B cell (primary cell): ENCODE measurements around the gene RAPH1. TPM values are rescaled to one million over a fixed set of nuclear protein-coding genes. Genes with fewer than 3 reads are reported as not detected.

Experiments used
- ATAC-seq: fragments of 200-7000 bp; cut with Tn5 transposase; one replicate; pipeline ENCODE4 v1.10.0; 2021; ENCODE audit warnings: low read depth, mild to moderate bottlenecking, moderate number of reproducible peaks, moderate library complexity
- CTCF ChIA-PET: fragments of 350-600 bp; sonication (Branson Sonifier 250); formaldehyde crosslinking; loops from one replicate; lab custom pipeline; 2021; ENCODE audit warnings: antibody characterized with exemption, inconsistent platforms; lab: Charles Lee
- POLR2A ChIA-PET: fragments of 350-600 bp; sonication (Branson Sonifier 250); formaldehyde crosslinking; loops from one replicate; lab custom pipeline; 2021; ENCODE audit warnings: antibody characterized with exemption; lab: Charles Lee
- DNase-seq: peaks from one replicate; pipeline ENCODE4 v3.0.0; 2013
- H2AFZ ChIP-seq: 2 replicates; pipeline ENCODE4 v1.6.1; 2012; ENCODE audit warnings: mild to moderate bottlenecking, low read depth, low read length; ENCODE audit not compliant: insufficient read depth, poor library complexity, severe bottlenecking
- H3K27ac ChIP-seq, 2 donors: 1 replicate in 1 of 2; 2 replicates in 1 of 2; pipeline ENCODE4 v1.5.1; 2012 to 2013; ENCODE audit warnings: low read length in 2 of 2, mild to moderate bottlenecking in 2 of 2, moderate library complexity in 1 of 2
- H3K27me3 ChIP-seq, 4 experiments: fragments of 200-600 bp in 1 of 4; sonication (generic) in 1 of 4; replicated peaks in 1 of 4; 1 replicate in 2 of 4; 2 replicates in 2 of 4; pipeline versions ENCODE4 v1.6.1 to v1.7.0; 2013 to 2016; ENCODE audit warnings: low read length in 3 of 4, mild to moderate bottlenecking in 2 of 4, mixed read lengths in 1 of 4, moderate library complexity in 1 of 4; ENCODE audit not compliant: insufficient read depth in 4 of 4, control insufficient read depth in 3 of 4; ENCODE audit errors: control extremely low read depth in 1 of 4
- H3K36me3 ChIP-seq, 2 experiments: replicated peaks in 1 of 2; 1 replicate in 1 of 2; 2 replicates in 1 of 2; pipeline versions ENCODE4 v1.6.1 to v1.7.1; 2013; ENCODE audit warnings: low read length in 1 of 2; ENCODE audit not compliant: insufficient read depth in 2 of 2, control insufficient read depth in 1 of 2; ENCODE audit errors: control extremely low read depth in 1 of 2, extremely low read depth in 1 of 2
- H3K4me1 ChIP-seq, 2 donors: fragments of 200-600 bp in 1 of 2; sonication (generic) in 1 of 2; 1 replicate in 1 of 2; 2 replicates in 1 of 2; pipeline versions ENCODE4 v1.5.1 to v1.6.1; 2013 to 2017; ENCODE audit warnings: low read length in 2 of 2; ENCODE audit not compliant: control insufficient read depth in 2 of 2, insufficient read depth in 2 of 2
- H3K4me2 ChIP-seq: replicated peaks from 2 replicates; pipeline ENCODE3; 2012; ENCODE audit warnings: mild to moderate bottlenecking, low read depth, low read length; ENCODE audit not compliant: poor library complexity, severe bottlenecking
- H3K4me3 ChIP-seq, 5 experiments: fragments of 200-600 bp in 1 of 5; sonication (generic) in 1 of 5; 1 replicate in 3 of 5; 2 replicates in 2 of 5; pipeline versions ENCODE4 v1.5.1 to v1.7.0; 2011 to 2016; ENCODE audit warnings: low read length in 4 of 5, mild to moderate bottlenecking in 4 of 5, low read depth in 2 of 5, control low read depth in 1 of 5, moderate library complexity in 1 of 5; ENCODE audit not compliant: insufficient read depth in 1 of 5; ENCODE audit errors: control extremely low read depth in 1 of 5, extremely low read depth in 1 of 5
- H3K79me2 ChIP-seq: fragments of 200-600 bp; sonication (generic); one replicate; pipeline ENCODE4 v1.6.0; 2016; ENCODE audit warnings: low read length; ENCODE audit not compliant: control insufficient read depth, insufficient read depth
- H3K9ac ChIP-seq: fragments of 200-600 bp; sonication (generic); 2 replicates; pipeline ENCODE4 v1.6.1; 2017; ENCODE audit warnings: mild to moderate bottlenecking, low read length, moderate library complexity
- H3K9me3 ChIP-seq, 3 donors: one replicate each; pipeline versions ENCODE4 v1.6.1 to v1.7.1; 2013; ENCODE audit warnings: low read length in 2 of 3; ENCODE audit not compliant: control insufficient read depth in 2 of 3, insufficient read depth in 1 of 3; ENCODE audit errors: control extremely low read depth in 1 of 3
- H4K20me1 ChIP-seq: 2 replicates; pipeline ENCODE4 v1.6.0; 2012; ENCODE audit warnings: mild to moderate bottlenecking, low read length; ENCODE audit not compliant: insufficient read depth, control insufficient read depth, poor library complexity, severe bottlenecking
- H3K27ac Mint-ChIP-seq: one replicate; pipeline ENCODE4 v1.8.0; 2021; ENCODE audit warnings: mixed read lengths
- H3K27me3 Mint-ChIP-seq: one replicate; pipeline ENCODE4 v1.8.0; 2021; ENCODE audit warnings: mixed read lengths
- H3K4me1 Mint-ChIP-seq: one replicate; pipeline ENCODE4 v1.8.0; 2021; ENCODE audit warnings: mixed read lengths
- H3K4me3 Mint-ChIP-seq: one replicate; pipeline ENCODE4 v1.8.0; 2021; ENCODE audit warnings: mixed read lengths
- H3K9me3 Mint-ChIP-seq: one replicate; pipeline ENCODE4 v1.8.0; 2022; ENCODE audit warnings: mixed read lengths; ENCODE audit not compliant: insufficient read depth
- EZH2 ChIP-seq: IDR thresholded peaks from 2 replicates; pipeline ENCODE4 v1.6.1; 2012; ENCODE audit warnings: borderline replicate concordance, low read depth, mild to moderate bottlenecking, moderate library complexity, low read length; ENCODE audit not compliant: insufficient read depth, poor library complexity, severe bottlenecking
- WGBS: methylation state at CpG from one replicate; pipeline ENCODE4 v1.1.5; 2013; ENCODE audit warnings: missing lambda C conversion rate; ENCODE audit not compliant: insufficient coverage; 5-methylcytosine and 5-hydroxymethylcytosine counted together
- intact Hi-C: fragments of 100-400 bp; cut with micrococcal nuclease; formaldehyde crosslinking; loops from one replicate; pipeline ENCODE4 v1.10.0; 2022
- polyA plus RNA-seq: library from polyadenylated mRNA; depleted of rRNA; stranded (reverse); fragments of >200 nt; gene quantifications from 2 replicates; pipeline ENCODE4 v1.2.3, GENCODE V29; 2012
- total RNA-seq, 2 donors: library from RNA; stranded (reverse); fragments of 120-200 nt in 1 of 2; gene quantifications; 1 replicate in 1 of 2; 2 replicates in 1 of 2; pipeline versions ENCODE4 v1.2.3 to v1.2.4, GENCODE V29; 2013 to 2022
- TF ChIP-seq, protein P1 (sequence below): fragments of 200-600 bp; IDR thresholded peaks from one replicate; pipeline ENCODE4 v1.8.0; 2022; ENCODE audit warnings: antibody characterized with exemption, mild to moderate bottlenecking

Gene RAPH1
- total and polyA plus RNA-seq, 2 donors (not counting 1 experiment from before 2014, with no cell fraction given), result 0.13 TPM; not detected in 1

DNA sequence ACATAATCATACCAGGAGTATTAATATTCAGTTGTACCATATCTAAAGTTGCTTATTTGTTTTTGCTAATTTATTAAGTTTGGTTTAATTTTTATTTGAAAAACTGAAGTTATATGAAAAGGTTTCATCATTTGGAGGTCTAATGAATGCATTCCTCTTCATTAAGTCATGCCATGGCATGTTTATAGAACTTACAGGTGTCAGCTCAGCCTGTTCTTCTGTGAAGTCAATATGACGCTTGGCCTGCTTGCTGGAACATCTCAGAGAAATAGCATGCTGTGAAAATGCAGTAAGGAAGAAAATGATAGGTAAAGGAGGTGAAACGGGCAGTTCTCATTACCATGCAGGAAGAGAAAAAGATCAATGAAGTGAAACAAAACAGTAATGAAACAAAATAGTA lies 58.2 kb downstream of the RAPH1 start:
- no peak overlapping the region for H3K9ac ChIP-seq
- no peak for TF ChIP-seq EZH2
- TF ChIP-seq, protein P1, sequence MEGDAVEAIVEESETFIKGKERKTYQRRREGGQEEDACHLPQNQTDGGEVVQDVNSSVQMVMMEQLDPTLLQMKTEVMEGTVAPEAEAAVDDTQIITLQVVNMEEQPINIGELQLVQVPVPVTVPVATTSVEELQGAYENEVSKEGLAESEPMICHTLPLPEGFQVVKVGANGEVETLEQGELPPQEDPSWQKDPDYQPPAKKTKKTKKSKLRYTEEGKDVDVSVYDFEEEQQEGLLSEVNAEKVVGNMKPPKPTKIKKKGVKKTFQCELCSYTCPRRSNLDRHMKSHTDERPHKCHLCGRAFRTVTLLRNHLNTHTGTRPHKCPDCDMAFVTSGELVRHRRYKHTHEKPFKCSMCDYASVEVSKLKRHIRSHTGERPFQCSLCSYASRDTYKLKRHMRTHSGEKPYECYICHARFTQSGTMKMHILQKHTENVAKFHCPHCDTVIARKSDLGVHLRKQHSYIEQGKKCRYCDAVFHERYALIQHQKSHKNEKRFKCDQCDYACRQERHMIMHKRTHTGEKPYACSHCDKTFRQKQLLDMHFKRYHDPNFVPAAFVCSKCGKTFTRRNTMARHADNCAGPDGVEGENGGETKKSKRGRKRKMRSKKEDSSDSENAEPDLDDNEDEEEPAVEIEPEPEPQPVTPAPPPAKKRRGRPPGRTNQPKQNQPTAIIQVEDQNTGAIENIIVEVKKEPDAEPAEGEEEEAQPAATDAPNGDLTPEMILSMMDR, result no peak
- H3K36me3 ChIP-seq, result no peaks in the 10 kb centered on the region
- H3K27ac ChIP-seq, result no peak overlapping the region
- H3K4me1 ChIP-seq, result no peaks in the 10 kb centered on the region
- Mint-ChIP-seq H3K27ac (no peak overlapping the region), H3K4me1 (no peaks in the 10 kb centered on the region), H3K27me3 (peaks cover 7% of the 10 kb centered on the region), H3K9me3 (no peaks in the 10 kb centered on the region), H3K4me3 (no peak overlapping the region)
- no peaks in the 10 kb centered on the region for H4K20me1 ChIP-seq
- CTCF ChIA-PET, result no interaction called here
- no peak overlapping the region for H3K4me3 ChIP-seq
- 88% methylated on average over 1 of the region's 2 CpGs for WGBS
- H2AFZ ChIP-seq, result no peak overlapping the region
- POLR2A ChIA-PET, result no interaction called here
- no peaks in the 10 kb centered on the region for H3K27me3 ChIP-seq
- ATAC-seq, result no peak
- intact Hi-C loops, result no loop called here
- H3K4me2 ChIP-seq, result no peak overlapping the region
- DNase-seq, result no peak
- H3K9me3 ChIP-seq, result no peaks in the 10 kb centered on the region
- no peaks in the 10 kb centered on the region for H3K79me2 ChIP-seq

DNA sequence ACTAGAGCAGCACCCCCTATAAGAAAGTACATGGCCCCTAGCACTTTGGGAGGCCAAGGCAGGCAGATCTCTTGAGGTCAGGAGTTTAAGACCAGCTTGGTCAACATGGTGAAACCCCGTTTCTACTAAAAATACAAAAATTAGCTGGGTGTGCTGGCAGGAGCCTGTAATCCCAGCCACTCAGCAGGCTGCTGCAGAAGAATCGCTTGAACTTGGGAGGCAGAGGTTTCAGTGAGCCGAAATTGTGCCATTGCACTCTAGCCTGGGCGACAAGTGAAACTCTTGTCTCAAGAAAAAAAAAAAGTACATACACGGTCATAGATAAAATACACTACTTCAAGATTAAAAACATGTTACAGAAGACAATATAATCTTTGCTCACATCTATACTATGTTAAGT lies 63.8 kb downstream of the RAPH1 start:
- H3K4me1 Mint-ChIP-seq, result no peaks in the 10 kb centered on the region
- no peaks in the 10 kb centered on the region for H3K4me1 ChIP-seq
- H3K27me3 ChIP-seq, result peaks cover 0 to 4% (median 0%) of the 10 kb centered on the region in 4 experiments
- H4K20me1 ChIP-seq, result no peaks in the 10 kb centered on the region
- no peak overlapping the region for H3K9ac ChIP-seq
- no peak overlapping the region for H3K4me3 Mint-ChIP-seq
- H3K79me2 ChIP-seq, result no peaks in the 10 kb centered on the region
- no peak overlapping the region for H2AFZ ChIP-seq
- H3K9me3 ChIP-seq, result no peaks in the 10 kb centered on the region
- H3K27me3 Mint-ChIP-seq, result peaks cover 12% of the 10 kb centered on the region
- H3K4me2 ChIP-seq, result no peak overlapping the region
- DNase-seq (no peak), ATAC-seq (no peak)
- no peak overlapping the region for H3K27ac Mint-ChIP-seq
- H3K27ac ChIP-seq, result no peak overlapping the region
- TF ChIP-seq, protein P1, result no peak
- TF ChIP-seq EZH2, result no peak
- ChIA-PET CTCF (no interaction called here), POLR2A (no interaction called here)
- intact Hi-C loops, result no loop called here
- 100% methylated on average over 3 of the region's 5 CpGs for WGBS
- H3K9me3 Mint-ChIP-seq, result no peaks in the 10 kb centered on the region
- H3K36me3 ChIP-seq, result no peaks in the 10 kb centered on the region
- no peak overlapping the region for H3K4me3 ChIP-seq
